MM.1S (cell line): ENCODE data around the gene PACRG.

Source experiments
- DNase-seq: peaks from one replicate; pipeline ENCODE4 v3.0.0-alpha.2; 2015
- H2AFZ ChIP-seq: fragments of 300-600 bp; sonication (generic); 2 replicates; pipeline ENCODE4 v1.6.0; 2016; ENCODE audit warnings: antibody characterized with exemption, low read length
- H3F3A ChIP-seq: fragments of 300-600 bp; sonication (generic); 2 replicates; pipeline ENCODE4 v1.6.1; 2016; ENCODE audit warnings: mild to moderate bottlenecking, antibody characterized with exemption, low read length, moderate library complexity, mixed read lengths; ENCODE audit not compliant: insufficient read depth
- H3K27ac ChIP-seq: fragments of 300-600 bp; sonication (generic); 2 replicates; pipeline ENCODE4 v1.5.1; 2016; ENCODE audit warnings: mild to moderate bottlenecking, low read length
- H3K27me3 ChIP-seq: fragments of 300-600 bp; sonication (generic); replicated peaks from 2 replicates; pipeline ENCODE4 v1.6.0; 2016; ENCODE audit warnings: low read length; ENCODE audit not compliant: insufficient read depth
- H3K36me3 ChIP-seq: fragments of 300-600 bp; sonication (generic); replicated peaks from 2 replicates; pipeline ENCODE4 v1.6.1; 2016; ENCODE audit warnings: mild to moderate bottlenecking, low read length, mixed read lengths; ENCODE audit not compliant: insufficient read depth
- H3K4me1 ChIP-seq: fragments of 300-600 bp; sonication (generic); 2 replicates; pipeline ENCODE4 v1.6.1; 2016; ENCODE audit warnings: low read length, mixed read lengths
- H3K4me2 ChIP-seq: fragments of 300-600 bp; sonication (generic); 2 replicates; pipeline ENCODE4 v1.6.0; 2016; ENCODE audit warnings: low read depth, low read length
- H3K4me3 ChIP-seq: fragments of 300-600 bp; sonication (generic); 2 replicates; pipeline ENCODE4 v1.5.1; 2016; ENCODE audit warnings: low read length, mixed read lengths
- H3K79me2 ChIP-seq: fragments of 300-600 bp; sonication (generic); 2 replicates; pipeline ENCODE4 v1.6.1; 2016; ENCODE audit warnings: mixed run types, low read length, mixed read lengths
- H3K9ac ChIP-seq: fragments of 300-600 bp; sonication (generic); 2 replicates; pipeline ENCODE4 v1.6.1; 2016; ENCODE audit warnings: low read length, mixed read lengths
- H3K9me2 ChIP-seq: fragments of 300-600 bp; sonication (generic); replicated peaks from 2 replicates; pipeline ENCODE4 v1.6.1; 2016; ENCODE audit warnings: mild to moderate bottlenecking, low read length, mixed read lengths; ENCODE audit not compliant: insufficient read depth
- H3K9me3 ChIP-seq: fragments of 300-600 bp; sonication (generic); replicated peaks from 2 replicates; pipeline ENCODE4 v1.6.1; 2016; ENCODE audit warnings: mild to moderate bottlenecking, low read length, mixed read lengths; ENCODE audit not compliant: insufficient read depth
- H4K20me1 ChIP-seq: fragments of 300-600 bp; sonication (generic); 2 replicates; pipeline ENCODE4 v1.6.1; 2016; ENCODE audit warnings: mild to moderate bottlenecking, low read length, moderate library complexity, mixed read lengths; ENCODE audit not compliant: insufficient read depth
- CTCF ChIP-seq: fragments of 300-600 bp; sonication (generic); IDR thresholded peaks from 2 replicates; pipeline ENCODE4 v1.5.1; 2016; ENCODE audit warnings: antibody characterized with exemption, low read length, mixed read lengths
- EZH2 ChIP-seq: fragments of 300-600 bp; sonication (generic); optimal IDR thresholded peaks from 2 replicates; pipeline ENCODE3; 2017; ENCODE audit warnings: low read depth, mild to moderate bottlenecking, antibody characterized with exemption, low read length, mixed read lengths
- EZH2phosphoT487 ChIP-seq: fragments of 300-600 bp; sonication (generic); IDR thresholded peaks from 2 replicates; pipeline ENCODE4 v1.6.1; 2018; ENCODE audit warnings: antibody characterized with exemption, low read length

PACRG gene

GRCh38 chr6:163310973-163311383 lies 583.2 kb downstream of the PACRG start:
- H3F3A ChIP-seq: no peaks in the 10 kb centered on the region
- no peaks in the 10 kb centered on the region for H3K79me2 ChIP-seq
- H3K27ac ChIP-seq: no peak overlapping the region
- TF ChIP-seq CTCF (no peak), EZH2 (no peak)
- H3K36me3 ChIP-seq: no peaks in the 10 kb centered on the region
- H3K4me3 ChIP-seq: no peak overlapping the region
- H3K27me3 ChIP-seq: no peaks in the 10 kb centered on the region
- H3K9ac ChIP-seq: no peak overlapping the region
- H2AFZ ChIP-seq: no peak overlapping the region
- no peaks in the 10 kb centered on the region for H3K9me3 ChIP-seq
- no peaks in the 10 kb centered on the region for H3K4me1 ChIP-seq
- no peak for DNase-seq
- no peaks in the 10 kb centered on the region for H4K20me1 ChIP-seq
- H3K9me2 ChIP-seq: no peaks in the 10 kb centered on the region
- no peak overlapping the region for H3K4me2 ChIP-seq

GRCh38 chr6:163311830-163312229 lies 584.1 kb downstream of the PACRG start:
- TF ChIP-seq CTCF (no peak), EZH2phosphoT487 (no peak), EZH2 (no peak)
- Histone ChIP-seq H3K27ac (no peak overlapping the region), H3K36me3 (no peaks in the 10 kb centered on the region), H2AFZ (no peak overlapping the region), H3K9me2 (no peaks in the 10 kb centered on the region), H3F3A (no peaks in the 10 kb centered on the region), H3K9ac (no peak overlapping the region), H3K4me1 (no peaks in the 10 kb centered on the region), H3K9me3 (no peaks in the 10 kb centered on the region), H3K4me2 (no peak overlapping the region), H3K79me2 (no peaks in the 10 kb centered on the region), H3K4me3 (no peak overlapping the region), H3K27me3 (no peaks in the 10 kb centered on the region), H4K20me1 (no peaks in the 10 kb centered on the region)
- no peak for DNase-seq

GRCh38 chr6:163313566-163313965 lies 585.8 kb downstream of the PACRG start:
- Histone ChIP-seq H3F3A (no peaks in the 10 kb centered on the region), H3K36me3 (no peaks in the 10 kb centered on the region), H3K9me3 (no peaks in the 10 kb centered on the region), H3K9ac (no peak overlapping the region), H3K4me3 (no peak overlapping the region), H3K9me2 (no peaks in the 10 kb centered on the region), H3K4me1 (no peaks in the 10 kb centered on the region), H3K27me3 (no peaks in the 10 kb centered on the region), H3K27ac (no peak overlapping the region), H3K79me2 (no peaks in the 10 kb centered on the region), H2AFZ (no peak overlapping the region), H4K20me1 (no peaks in the 10 kb centered on the region), H3K4me2 (no peak overlapping the region)
- DNase-seq: no peak
- TF ChIP-seq EZH2: no peak
- TF ChIP-seq CTCF: no peak
- TF ChIP-seq EZH2phosphoT487: no peak
